Renal pelvis (tissue), 4 donors: ENCODE data around the gene CYB561D1. TPM values are rescaled to one million over a fixed set of nuclear protein-coding genes. Genes with fewer than 3 reads are reported as not detected.
A peak's percentile ranks its signal among the peaks of the same experiment; 100 is the strongest.

Experiments
- DNase-seq: peaks from one replicate; pipeline ENCODE4 v3.0.0-alpha.2; 2013
- polyA plus RNA-seq, 3 donors: library from polyadenylated mRNA; unstranded; fragments of 120-200 nt; gene quantifications; one replicate each; pipeline ENCODE4 v1.2.1, GENCODE V29; 2013; ENCODE audit not compliant: insufficient read length in 3 of 3

The CYB561D1 gene
- polyA plus RNA-seq, 3 donors = 9.7 to 14.0 (median 10.6) TPM

GRCh38 chr1:109547463-109548320, 53.8 kb downstream of the CYB561D1 start:
- no peak for DNase-seq

GRCh38 chr1:109548321-109549267, 54.7 kb downstream of the CYB561D1 start, which contains the start of gene GNAI3:
Gene GNAI3, plus strand, starts transcription at chr1:109548615. Its CDS starts 106 bp downstream, at chr1:109548721.
- DNase-seq = peak; percentile 97

Other genes with a start within 250 kb of the CYB561D1 start
- 10 to 100 TPM; 35.7 to 42.1 (median 39.4) TPM for gene CELSR2, start 244.6 kb upstream of the CYB561D1 start, polyA plus RNA-seq
- gene PSRC1, start 210.9 kb upstream of the CYB561D1 start, polyA plus RNA-seq = 10 to 100 TPM; 24.6 to 34.2 (median 30.7) TPM
- gene MYBPHL, start 187.1 kb upstream of the CYB561D1 start, polyA plus RNA-seq = under 1 TPM in 1 of 3 donors, not detected in 2; 0.26 TPM
- 10 to 100 TPM; 50.1 to 58.5 (median 56.4) TPM for gene SORT1, start 96.2 kb upstream of the CYB561D1 start, polyA plus RNA-seq
- 100 to 1,000 TPM; 108 to 127 (median 112) TPM for gene PSMA5, start 67.6 kb upstream of the CYB561D1 start, polyA plus RNA-seq
- 10 to 100 TPM in 1 of 3 donors, 1 to 10 TPM in 2; 8.3 to 13.1 (median 9.4) TPM for gene SYPL2, start 27.5 kb upstream of the CYB561D1 start, polyA plus RNA-seq
- 10 to 100 TPM; 11.4 to 13.1 (median 12.0) TPM for gene ATXN7L2, start 10.2 kb upstream of the CYB561D1 start, polyA plus RNA-seq
- 1 to 10 TPM; 6.6 to 8.1 (median 7.5) TPM for gene AMIGO1, start 15.6 kb downstream of the CYB561D1 start, polyA plus RNA-seq
- gene GPR61, start 45.8 kb downstream of the CYB561D1 start, polyA plus RNA-seq = 1 to 10 TPM in 1 of 3 donors, under 1 TPM in 2; 0.18 to 1.4 (median 0.75) TPM
- 10 to 100 TPM; 10.9 to 11.7 (median 11.4) TPM for gene GNAI3, start 54.5 kb downstream of the CYB561D1 start, polyA plus RNA-seq
- under 1 TPM in 1 of 3 donors, not detected in 2; 0.20 TPM for gene GNAT2, start 125.5 kb downstream of the CYB561D1 start, polyA plus RNA-seq
- 10 to 100 TPM; 51.2 to 63.8 (median 53.6) TPM for gene AMPD2, start 125.7 kb downstream of the CYB561D1 start, polyA plus RNA-seq
- gene GSTM4, start 162.0 kb downstream of the CYB561D1 start, polyA plus RNA-seq = 10 to 100 TPM; 57.9 to 60.4 (median 59.3) TPM
- gene GSTM2, start 174.0 kb downstream of the CYB561D1 start, polyA plus RNA-seq = 100 to 1,000 TPM; 195 to 277 (median 231) TPM
- 100 to 1,000 TPM in 2 of 3 donors, 1 to 10 TPM in 1; 2.3 to 121 (median 105) TPM for gene GSTM1, start 193.7 kb downstream of the CYB561D1 start, polyA plus RNA-seq
- 10 to 100 TPM; 36.5 to 72.6 (median 71.1) TPM for gene GSTM5, start 218.2 kb downstream of the CYB561D1 start, polyA plus RNA-seq
- gene GSTM3, start 246.9 kb downstream of the CYB561D1 start, polyA plus RNA-seq = 100 to 1,000 TPM; 160 to 233 (median 205) TPM